ENCODE results near the gene SCGB3A1. TPM values are rescaled to one million over a fixed set of nuclear protein-coding genes. Genes with fewer than 3 reads are reported as not detected.

The SCGB3A1 gene
- total RNA-seq, 1 experiment from 2014 or later = not detected

DNA sequence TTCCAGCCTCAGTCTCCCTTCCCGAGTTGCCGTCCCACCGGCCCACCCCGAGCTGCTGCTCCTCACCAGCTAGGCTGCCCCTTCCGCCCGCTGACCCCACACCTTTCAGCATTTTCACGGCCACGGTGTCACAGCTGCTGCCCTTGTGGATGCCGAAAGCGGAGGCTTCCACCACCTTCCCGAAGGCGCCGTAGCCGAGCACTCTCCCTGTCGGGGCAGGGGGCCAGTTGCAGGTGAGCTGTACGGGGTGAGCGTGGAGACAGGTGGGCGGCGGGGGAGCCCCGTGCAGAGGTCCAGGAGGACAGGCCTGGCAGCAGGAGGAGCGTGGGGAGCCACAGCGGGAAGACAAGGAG is 28.2 kb upstream of the SCGB3A1 start:
- no peak for DNase-seq (ENCODE audit: low read depth in 1 of 2, low spot score in 2 of 2)
- H3K27me3 ChIP-seq (replicated peaks) = peaks cover 20% of the 10 kb centered on the region
- peaks cover 7% of the 10 kb centered on the region; the same call in 1 of the 2 replicates for H3K9me3 ChIP-seq (replicated peaks)
- no peak overlapping the region for H3K4me3 ChIP-seq
- H3K4me1 ChIP-seq (replicated peaks) = peaks cover 12% of the 10 kb centered on the region
- H3K36me3 ChIP-seq = no peaks in the 10 kb centered on the region
- no peak overlapping the region for H3K27ac ChIP-seq

GRCh38 chr5:180618829-180619562 is 27.7 kb upstream of the SCGB3A1 start:
- Histone ChIP-seq H3K27ac (no peak overlapping the region), H3K36me3 (no peaks in the 10 kb centered on the region), H3K4me3 (peak overlapping the region; percentile 29), H3K27me3 (replicated peaks) (peaks cover 19% of the 10 kb centered on the region), H3K4me1 (replicated peaks) (peaks cover 12% of the 10 kb centered on the region), H3K9me3 (replicated peaks) (peaks cover 7% of the 10 kb centered on the region; the same call in 1 of the 2 replicates)
- DNase-seq (ENCODE audit: low read depth in 1 of 2, low spot score in 2 of 2) = peak in 1 of 2 experiments; percentile 27

DNA sequence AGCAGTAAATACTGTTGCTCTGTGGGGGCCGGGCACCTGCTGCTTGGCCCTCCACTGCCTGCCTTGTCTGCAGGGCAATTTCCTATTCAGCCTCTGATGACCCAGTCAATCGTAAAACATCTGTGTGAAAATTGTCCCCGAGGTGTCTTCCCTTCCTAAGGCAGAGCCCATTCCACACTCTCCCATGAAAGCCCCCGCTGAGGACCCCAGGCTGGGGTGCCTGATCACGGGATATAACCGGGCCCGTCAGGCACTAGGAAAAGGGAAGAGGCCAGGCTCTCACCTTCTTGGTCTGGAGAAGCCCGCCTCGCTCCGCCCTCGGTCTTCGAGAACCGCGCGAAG is 27.2 kb upstream of the SCGB3A1 start:
- Histone ChIP-seq H3K4me3 (peak overlapping the region; percentile 29), H3K36me3 (no peaks in the 10 kb centered on the region), H3K4me1 (replicated peaks) (peaks cover 12% of the 10 kb centered on the region), H3K9me3 (replicated peaks) (peaks cover 7% of the 10 kb centered on the region; the same call in 1 of the 2 replicates), H3K27me3 (replicated peaks) (peaks cover 24% of the 10 kb centered on the region), H3K27ac (no peak overlapping the region)
- no peak for DNase-seq (ENCODE audit: low read depth in 1 of 2, low spot score in 2 of 2)

GRCh38 chr5:180613814-180614188 is 22.5 kb upstream of the SCGB3A1 start:
- H3K27me3 ChIP-seq (replicated peaks) = peaks cover 19% of the 10 kb centered on the region
- no peak overlapping the region for H3K27ac ChIP-seq
- peaks cover 4% of the 10 kb centered on the region for H3K4me1 ChIP-seq (replicated peaks)
- H3K36me3 ChIP-seq = no peaks in the 10 kb centered on the region
- H3K4me3 ChIP-seq = no peak overlapping the region
- no peak for DNase-seq (ENCODE audit: low read depth in 1 of 2, low spot score in 2 of 2)
- H3K9me3 ChIP-seq (replicated peaks) = no peaks in the 10 kb centered on the region

- H3K36me3 ChIP-seq = no peaks in the 10 kb centered on the region
- no peaks in the 10 kb centered on the region for H3K4me1 ChIP-seq (replicated peaks)
- H3K27me3 ChIP-seq (replicated peaks) = peaks cover 14% of the 10 kb centered on the region
- DNase-seq (ENCODE audit: low read depth in 1 of 2, low spot score in 2 of 2) = no peak
- no peak overlapping the region for H3K27ac ChIP-seq
- H3K9me3 ChIP-seq (replicated peaks) = no peaks in the 10 kb centered on the region
- no peak overlapping the region for H3K4me3 ChIP-seq
These were observed 22.0 kb upstream of the SCGB3A1 start for GRCh38 chr5:180613188-180613813.

GRCh38 chr5:180612683-180613082 is 21.4 kb upstream of the SCGB3A1 start:
- Histone ChIP-seq H3K9me3 (replicated peaks) (no peaks in the 10 kb centered on the region), H3K36me3 (no peaks in the 10 kb centered on the region), H3K27ac (no peak overlapping the region), H3K27me3 (replicated peaks) (peaks cover 14% of the 10 kb centered on the region), H3K4me1 (replicated peaks) (no peaks in the 10 kb centered on the region), H3K4me3 (no peak overlapping the region)
- DNase-seq (ENCODE audit: low read depth in 1 of 2, low spot score in 2 of 2) = no peak

DNA sequence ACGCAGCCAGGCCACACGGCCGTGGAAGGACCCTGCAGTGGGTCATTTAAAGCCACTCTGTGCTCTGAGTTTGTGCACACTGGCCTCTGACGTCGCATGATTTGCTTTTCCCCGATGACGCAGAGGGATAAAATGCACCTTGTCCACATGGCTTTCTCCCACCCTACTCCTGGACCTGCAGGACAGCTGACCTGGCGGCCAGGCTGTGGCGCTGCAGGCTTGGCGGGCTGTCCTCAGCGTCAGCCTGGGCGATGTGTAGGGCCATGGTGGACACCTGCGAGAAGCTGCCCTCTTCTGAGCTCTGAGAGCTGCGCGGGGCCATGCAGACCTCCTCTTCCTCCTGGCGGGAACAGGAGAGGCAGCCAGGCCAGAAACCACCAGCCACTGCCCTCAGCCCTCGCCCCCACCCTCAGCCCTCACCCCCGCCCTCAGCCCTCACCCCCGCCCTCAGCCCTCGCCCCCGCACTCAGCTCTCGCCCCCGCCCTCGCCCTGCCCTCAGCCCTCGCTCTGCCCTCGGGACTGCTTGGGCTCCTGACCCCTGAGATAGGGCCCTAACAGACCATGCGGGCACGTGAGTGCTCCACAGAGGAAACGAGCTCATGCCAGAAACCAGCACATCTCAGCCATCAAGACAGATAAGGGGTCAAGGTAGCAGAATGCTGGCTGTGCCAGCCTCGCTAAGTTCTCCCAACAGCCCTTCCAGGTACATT is 20.0 kb upstream of the SCGB3A1 start:
- no peaks in the 10 kb centered on the region for H3K4me1 ChIP-seq (replicated peaks)
- no peaks in the 10 kb centered on the region for H3K36me3 ChIP-seq
- no peak overlapping the region for H3K4me3 ChIP-seq
- H3K27me3 ChIP-seq (replicated peaks) = peaks cover 13% of the 10 kb centered on the region
- H3K27ac ChIP-seq = no peak overlapping the region
- no peak for DNase-seq (ENCODE audit: low read depth in 1 of 2, low spot score in 2 of 2)
- H3K9me3 ChIP-seq (replicated peaks) = no peaks in the 10 kb centered on the region

GRCh38 chr5:180609817-180610550 is 18.7 kb upstream of the SCGB3A1 start:
- Histone ChIP-seq H3K4me1 (replicated peaks) (no peaks in the 10 kb centered on the region), H3K36me3 (no peaks in the 10 kb centered on the region), H3K9me3 (replicated peaks) (no peaks in the 10 kb centered on the region), H3K27ac (no peak overlapping the region), H3K4me3 (no peak overlapping the region), H3K27me3 (replicated peaks) (peaks cover 10% of the 10 kb centered on the region)
- DNase-seq (ENCODE audit: low read depth in 1 of 2, low spot score in 2 of 2) = no peak

GRCh38 chr5:180609386-180609785 is 18.1 kb upstream of the SCGB3A1 start:
- peaks cover 10% of the 10 kb centered on the region for H3K27me3 ChIP-seq (replicated peaks)
- no peaks in the 10 kb centered on the region for H3K9me3 ChIP-seq (replicated peaks)
- no peaks in the 10 kb centered on the region for H3K36me3 ChIP-seq
- no peaks in the 10 kb centered on the region for H3K4me1 ChIP-seq (replicated peaks)
- no peak overlapping the region for H3K4me3 ChIP-seq
- H3K27ac ChIP-seq = no peak overlapping the region
- no peak for DNase-seq (ENCODE audit: low read depth in 1 of 2, low spot score in 2 of 2)

DNA sequence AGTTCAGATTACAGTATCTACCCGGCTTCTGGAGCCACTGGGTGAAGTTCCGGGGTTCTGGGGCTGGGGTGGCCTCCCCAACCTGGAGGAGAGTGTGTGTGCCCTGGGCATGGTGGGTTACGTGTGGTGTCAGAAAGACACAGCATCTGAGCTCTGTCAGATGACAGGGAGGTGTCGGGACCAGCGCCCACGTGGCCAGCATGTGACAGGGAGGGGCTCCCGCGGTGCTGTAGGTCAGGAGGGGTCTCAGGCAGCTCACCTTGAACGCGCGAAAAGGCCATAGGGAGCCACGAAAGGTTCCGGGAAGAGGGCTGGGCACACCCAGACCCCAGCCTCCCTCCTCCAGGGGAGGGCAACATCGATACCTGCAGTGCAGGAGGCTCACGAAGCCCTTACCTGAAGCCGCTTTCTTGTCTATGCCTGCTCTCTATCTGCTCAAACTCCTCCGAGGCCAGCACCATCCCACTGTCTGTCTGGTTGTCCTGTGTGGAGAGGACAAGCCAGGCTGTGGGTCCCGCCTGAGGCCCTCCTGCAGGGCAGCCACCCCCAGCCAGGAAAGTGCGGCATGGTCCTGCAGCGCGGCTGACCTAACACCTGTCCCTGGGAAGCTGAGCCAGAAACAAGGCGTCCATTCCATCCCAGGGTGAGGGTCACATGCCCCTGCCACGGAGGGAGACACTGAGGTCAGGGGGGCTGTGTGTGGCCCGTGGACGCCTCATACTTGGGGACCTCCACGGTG is 17.4 kb upstream of the SCGB3A1 start:
- H3K36me3 ChIP-seq = no peaks in the 10 kb centered on the region
- H3K4me1 ChIP-seq (replicated peaks) = no peaks in the 10 kb centered on the region
- H3K27me3 ChIP-seq (replicated peaks) = peaks cover 12% of the 10 kb centered on the region
- no peak overlapping the region for H3K27ac ChIP-seq
- DNase-seq (ENCODE audit: low read depth in 1 of 2, low spot score in 2 of 2) = no peak
- H3K9me3 ChIP-seq (replicated peaks) = no peaks in the 10 kb centered on the region
- no peak overlapping the region for H3K4me3 ChIP-seq

- Histone ChIP-seq H3K36me3 (no peaks in the 10 kb centered on the region), H3K9me3 (replicated peaks) (no peaks in the 10 kb centered on the region), H3K27ac (no peak overlapping the region), H3K4me3 (no peak overlapping the region), H3K27me3 (replicated peaks) (peaks cover 9% of the 10 kb centered on the region; the same call in 1 of the 2 replicates), H3K4me1 (replicated peaks) (no peaks in the 10 kb centered on the region)
- DNase-seq (ENCODE audit: low read depth in 1 of 2, low spot score in 2 of 2) = no peak
These were observed 16.7 kb upstream of the SCGB3A1 start for GRCh38 chr5:180607861-180608571.

DNA sequence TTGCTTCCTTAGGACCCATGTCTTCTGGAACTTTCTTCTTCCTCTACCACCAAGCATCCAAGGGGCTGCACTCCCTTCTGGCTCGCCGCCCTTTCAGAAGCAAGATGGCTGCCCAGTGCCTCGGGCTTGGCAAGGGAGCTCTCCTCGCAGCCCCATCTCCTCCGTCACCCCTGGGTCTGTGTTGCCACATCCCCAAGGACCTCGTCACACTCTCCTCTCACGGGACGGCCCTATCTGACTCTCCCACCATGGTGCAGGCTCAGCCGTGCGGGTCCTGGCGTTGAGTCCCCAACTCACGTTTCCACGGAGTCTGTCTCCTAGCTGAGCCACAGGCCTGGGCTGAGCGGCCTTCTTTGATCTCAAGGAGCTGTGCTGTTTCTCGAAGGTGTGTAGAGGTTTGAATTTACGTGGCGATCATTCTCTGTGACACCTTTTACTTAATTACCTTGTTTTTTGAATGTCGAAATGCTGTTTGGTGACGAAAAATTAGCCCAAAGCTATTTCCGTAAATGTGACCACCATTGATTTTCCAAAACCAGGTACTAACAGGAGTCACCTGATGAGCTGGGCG is 15.0 kb upstream of the SCGB3A1 start:
- H3K27me3 ChIP-seq (replicated peaks) = peaks cover 16% of the 10 kb centered on the region; the same call in 1 of the 2 replicates
- no peaks in the 10 kb centered on the region for H3K36me3 ChIP-seq
- DNase-seq (ENCODE audit: low read depth in 1 of 2, low spot score in 2 of 2) = no peak
- no peaks in the 10 kb centered on the region for H3K9me3 ChIP-seq (replicated peaks)
- H3K27ac ChIP-seq = no peak overlapping the region
- H3K4me1 ChIP-seq (replicated peaks) = no peaks in the 10 kb centered on the region
- H3K4me3 ChIP-seq = no peak overlapping the region
